HG02981 (cell line): ENCODE data around the gene ENTHD1.
"Not testable (repeated sequence)": the region's sequence is repeated elsewhere in the genome, so short reads cannot be mapped to it uniquely, and the experiment has no call there.

Source experiments
- ATAC-seq: cut with Tn5 transposase; IDR thresholded peaks from one replicate; pipeline ENCODE4 v1.9.1; 2021; ENCODE audit warnings: mild to moderate bottlenecking, moderate library complexity; ENCODE audit not compliant: unreplicated experiment

Gene ENTHD1

DNA sequence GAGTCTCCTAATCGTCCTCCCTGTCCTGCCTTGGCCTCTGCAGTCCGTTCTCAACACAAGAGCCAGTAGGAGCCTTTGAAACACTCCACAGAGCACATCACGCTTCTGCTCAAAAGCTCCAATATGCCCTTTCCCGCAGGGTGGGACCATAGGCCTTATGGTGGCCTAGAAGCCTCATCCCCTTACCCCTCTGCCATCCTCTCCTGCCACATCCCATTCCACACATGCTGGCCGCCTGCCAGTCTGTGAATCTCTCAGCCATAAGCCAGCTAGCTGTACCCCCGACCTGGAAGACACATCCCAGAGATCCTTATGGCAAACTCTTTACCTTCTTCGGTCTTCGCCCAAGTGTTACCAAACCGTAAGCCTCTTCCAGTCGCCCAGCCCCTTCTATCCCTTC is 157.8 kb downstream of the ENTHD1 start:
- ATAC-seq, result no peak

DNA sequence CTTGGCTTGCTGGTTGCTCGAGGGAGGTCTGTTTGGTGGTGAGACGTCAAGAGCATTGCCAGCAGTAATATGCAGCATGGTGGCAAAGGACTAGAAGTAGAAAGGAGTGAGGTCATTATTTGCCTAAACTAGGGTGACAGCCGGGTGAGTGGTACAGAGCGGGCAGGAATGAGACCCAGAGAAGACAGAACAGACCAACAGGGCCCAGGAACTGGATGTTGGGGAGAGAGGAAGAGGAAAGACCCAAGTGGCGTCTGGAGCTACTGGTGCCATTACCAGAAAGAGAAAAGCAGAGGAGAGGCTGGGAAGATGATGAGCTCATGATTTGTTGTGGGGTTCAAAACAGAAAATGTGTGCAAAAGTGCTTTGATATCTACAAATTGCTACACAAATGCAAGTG is 158.7 kb downstream of the ENTHD1 start:
- no peak for ATAC-seq

DNA sequence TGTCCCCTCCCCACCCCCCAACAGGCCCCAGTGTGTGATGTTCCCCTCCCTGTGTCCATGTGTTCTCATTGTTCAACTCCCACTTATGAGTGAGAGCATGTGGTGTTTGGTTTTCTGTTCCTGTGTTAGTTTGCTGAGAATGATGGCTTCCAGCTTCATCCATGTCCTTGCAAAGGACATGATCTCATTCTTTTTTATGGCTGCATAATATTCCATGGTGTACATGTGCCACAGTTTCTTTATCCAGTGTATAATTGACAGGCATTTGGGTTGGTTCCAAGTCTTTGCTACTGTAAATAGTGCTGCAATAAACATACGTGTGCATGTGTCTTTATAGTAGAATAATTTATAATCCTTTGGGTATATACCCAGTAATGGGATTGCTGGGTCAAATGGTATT is 159.5 kb downstream of the ENTHD1 start:
- ATAC-seq, result not testable (repeated sequence)

DNA sequence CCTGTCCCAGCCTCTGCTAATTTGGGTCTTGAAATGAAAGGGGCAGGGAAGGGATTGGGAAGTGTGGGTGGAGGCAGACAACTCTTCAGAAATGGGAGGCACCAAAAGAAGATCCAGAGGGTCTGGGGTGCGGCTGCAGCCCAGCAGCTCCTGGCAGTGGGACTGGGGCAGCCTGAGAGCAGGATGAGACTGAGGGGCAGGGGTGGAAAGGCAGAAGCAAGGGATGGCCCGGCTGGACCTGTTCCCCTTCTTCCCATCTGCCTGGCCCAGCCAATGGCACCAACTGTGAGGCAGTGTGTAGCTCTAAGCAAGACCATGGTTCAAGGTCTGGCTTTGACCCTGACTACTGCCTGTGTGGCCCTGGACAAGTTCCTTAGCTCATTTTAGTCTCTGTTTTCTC is 160.4 kb downstream of the ENTHD1 start:
- ATAC-seq, result no peak

DNA sequence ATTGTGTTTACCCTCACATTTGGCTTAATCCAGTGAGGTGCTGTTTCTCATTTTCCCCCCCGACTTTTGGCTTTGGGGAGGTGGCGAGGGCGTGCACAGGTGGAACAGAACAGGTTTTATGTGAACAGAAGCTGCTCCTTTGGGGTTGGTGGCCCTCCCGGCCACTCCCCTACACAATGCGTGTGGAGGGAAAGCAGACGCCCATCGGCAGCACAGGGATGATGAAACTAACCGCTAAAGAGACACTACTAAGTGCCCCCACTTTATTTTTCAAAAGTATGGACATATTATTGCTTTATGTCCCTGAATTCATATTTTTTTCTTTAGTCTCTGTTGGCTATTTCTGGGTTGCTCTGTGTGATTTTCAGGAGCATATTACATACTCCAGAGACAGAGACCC is 160.9 kb downstream of the ENTHD1 start:
- no peak for ATAC-seq

DNA sequence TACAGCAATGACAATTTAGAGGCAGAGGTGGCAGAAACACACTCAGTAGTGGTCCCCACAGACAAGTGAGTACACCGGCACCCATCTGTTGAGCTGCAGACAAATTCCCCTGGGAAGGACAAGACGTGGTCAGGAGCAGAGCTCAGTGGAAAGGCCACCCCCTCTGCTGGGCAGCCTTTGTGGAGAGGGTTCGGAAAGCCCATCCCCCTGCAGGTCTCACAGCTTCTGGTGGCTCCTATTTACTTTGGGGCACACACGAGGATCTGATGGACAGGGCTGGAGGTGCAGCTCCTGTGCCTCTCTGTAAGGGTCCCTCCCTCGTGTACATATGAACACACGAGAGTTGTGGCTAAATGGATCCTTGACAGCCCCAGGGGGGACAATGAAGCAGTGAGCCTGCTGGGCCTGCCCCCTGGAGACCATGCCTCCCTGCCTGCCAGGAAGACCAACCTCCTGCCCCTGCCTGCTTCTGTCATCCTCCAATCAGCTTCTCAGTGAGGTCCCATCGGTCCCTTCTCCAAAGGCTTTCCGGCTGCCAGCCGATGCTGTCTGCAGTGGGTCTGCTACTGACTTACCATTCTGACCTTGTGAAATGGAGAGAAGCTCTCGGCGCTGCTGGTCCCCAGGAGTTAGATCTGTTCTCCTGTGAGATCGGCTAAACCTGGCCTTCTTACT is 161.5 kb downstream of the ENTHD1 start:
- ATAC-seq, result no peak

DNA sequence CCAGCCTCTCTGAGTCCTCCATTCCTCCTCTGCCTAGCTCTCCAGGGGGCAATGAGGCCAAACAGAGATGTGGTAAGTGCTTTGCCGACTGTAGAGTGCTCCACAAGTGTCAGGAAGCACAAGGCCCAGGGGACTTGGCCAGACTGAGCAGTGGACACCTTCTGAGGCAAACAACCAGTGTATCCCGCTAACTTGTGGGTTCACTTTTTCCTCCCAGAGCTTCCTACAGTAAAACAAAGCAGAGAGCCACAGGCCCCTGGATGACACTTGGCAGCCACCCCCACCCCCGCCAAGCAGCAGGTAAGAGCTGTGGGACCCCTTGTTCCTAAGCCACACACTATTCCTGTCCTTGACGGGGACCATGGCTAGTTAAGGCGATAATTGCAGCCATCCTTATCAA is 162.1 kb downstream of the ENTHD1 start:
- ATAC-seq, result no peak

DNA sequence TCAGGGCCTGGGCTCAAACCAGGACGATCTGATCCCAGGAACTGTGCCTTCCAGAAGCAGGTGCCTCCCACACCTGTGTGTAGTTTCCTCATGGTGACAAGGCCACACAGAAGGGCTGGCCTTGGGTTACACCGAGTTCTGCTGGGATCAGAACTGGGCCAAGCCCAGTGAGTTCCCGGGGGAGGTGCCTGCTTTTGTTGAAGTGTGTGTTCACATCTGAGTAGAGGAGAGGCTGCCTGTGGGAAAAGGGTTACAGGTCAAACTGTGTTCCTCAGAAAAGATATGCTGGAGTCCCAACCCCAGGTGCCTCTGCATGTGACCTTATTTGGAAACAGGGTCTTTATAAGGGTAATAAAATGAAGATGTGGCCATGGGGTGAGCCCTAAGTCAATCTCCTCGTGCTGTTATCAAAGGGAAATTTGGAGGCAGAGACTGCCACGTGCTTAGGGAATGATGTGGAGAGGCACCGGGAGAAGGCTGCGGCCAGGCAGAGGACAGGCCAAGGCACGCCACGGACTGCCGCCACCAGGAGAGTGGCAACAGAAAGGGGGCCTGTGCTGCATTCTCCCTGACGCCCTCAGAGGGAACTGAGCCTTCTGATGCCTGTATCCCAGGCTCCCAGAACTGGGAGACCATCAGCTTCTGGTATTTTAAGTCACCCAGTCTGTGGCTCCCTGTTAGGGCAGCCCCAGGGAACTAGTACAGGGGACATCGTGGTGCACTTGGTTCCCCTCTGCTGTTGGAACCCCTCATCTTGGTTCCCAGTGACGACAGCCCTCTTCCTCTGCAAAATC is 164.2 kb downstream of the ENTHD1 start:
- no peak for ATAC-seq

DNA sequence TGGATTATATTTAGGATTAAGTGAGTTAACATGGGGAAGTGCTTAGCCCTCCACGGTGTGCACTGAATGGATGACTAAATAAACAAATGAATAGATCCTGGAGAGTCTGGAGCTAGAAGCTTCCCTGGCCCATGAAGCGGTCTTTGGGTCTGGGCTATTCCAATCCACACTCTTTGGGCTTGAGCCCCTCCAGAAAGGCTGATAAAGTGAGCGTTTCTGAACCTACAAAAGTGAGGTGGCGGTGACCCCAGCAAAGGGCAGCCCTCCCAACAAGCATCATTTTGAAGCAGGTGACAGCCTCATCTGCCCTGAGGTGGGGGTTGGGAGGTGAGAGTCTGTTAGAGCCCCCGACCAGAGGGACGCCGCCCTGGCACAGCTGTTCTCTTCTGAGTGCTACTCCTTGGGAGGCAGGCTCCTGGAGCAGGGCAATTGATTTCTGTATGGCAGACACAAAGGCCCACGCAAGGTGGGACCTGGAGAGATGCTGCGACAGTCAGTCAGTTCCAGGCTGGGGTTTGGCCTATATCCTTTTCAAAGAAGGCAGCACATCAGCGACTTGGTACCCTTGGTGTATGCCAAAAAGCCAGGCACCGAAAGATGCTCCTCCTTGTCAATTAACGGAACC is 165.2 kb downstream of the ENTHD1 start:
- ATAC-seq, result no peak

DNA sequence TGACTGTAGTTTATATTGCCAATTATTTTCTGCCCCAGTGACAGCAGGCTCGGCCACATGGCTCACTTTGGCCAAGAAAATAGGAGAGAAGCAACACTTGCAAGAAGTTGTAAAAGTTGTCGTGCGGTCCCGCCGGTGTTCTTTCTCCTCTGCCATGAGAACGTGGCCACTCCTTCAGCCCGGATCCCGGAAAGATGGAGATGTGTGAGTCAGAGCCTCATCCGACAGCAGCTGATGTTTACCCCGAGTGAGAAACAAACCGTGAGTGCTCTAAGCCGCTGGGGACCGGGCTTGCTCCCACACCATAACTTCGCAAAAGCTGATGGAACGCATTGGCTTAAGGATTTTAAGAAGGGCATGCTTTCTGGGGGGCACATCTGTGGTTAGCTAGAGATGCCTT is 166.0 kb downstream of the ENTHD1 start:
- no peak for ATAC-seq

DNA sequence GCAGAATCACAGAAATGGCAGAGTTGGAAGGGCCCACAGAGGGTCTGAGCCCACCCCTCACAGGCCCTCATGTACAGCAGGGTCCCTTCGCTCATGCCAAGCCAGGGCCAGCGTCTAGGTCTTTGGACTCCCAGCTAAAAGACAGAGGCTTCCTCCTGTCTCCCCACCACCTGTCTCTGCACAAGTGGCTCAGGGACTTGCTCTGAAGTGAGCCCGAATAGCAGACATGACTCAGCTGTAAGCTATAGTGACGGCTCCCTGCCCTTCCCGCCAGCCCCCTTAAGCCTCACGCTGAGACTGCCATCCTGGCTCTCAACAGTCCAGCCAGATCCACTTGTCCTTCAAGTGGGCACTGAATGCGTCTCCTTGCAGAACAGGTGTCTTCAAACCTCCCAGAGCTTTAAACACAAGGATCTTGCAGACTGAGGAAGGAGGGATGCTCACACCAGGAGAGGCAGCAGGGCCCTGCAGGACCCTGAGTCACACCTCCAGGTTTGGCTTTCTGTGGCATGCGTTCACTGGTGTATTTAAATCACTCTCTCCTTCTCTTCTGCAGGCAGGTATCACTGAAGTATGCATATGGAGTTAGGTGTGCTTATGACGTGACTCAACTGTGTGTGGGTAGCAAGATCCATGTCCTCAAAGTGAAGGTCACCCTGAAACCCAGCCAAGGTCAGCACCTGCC is 168.1 kb downstream of the ENTHD1 start:
- no peak for ATAC-seq

DNA sequence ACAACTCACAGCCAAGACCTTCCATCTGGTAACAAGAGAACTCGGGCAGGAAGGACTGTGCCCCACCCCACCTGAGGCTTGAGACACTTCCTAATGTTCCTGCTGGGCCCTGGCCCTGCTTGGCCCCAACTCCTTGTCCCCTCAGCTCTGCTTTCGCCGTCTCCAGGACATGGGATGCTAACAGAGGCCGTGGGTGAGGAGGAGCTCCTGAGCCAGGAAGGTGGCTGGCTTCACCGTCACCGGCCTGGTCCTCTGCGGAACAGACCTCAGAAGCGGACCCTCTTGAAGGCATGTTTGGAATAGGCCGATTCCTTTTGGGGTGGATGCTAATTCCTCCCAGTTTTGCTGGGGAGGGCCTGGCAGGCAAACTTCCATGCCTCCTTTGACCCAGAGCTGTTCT is 168.7 kb downstream of the ENTHD1 start:
- no peak for ATAC-seq

DNA sequence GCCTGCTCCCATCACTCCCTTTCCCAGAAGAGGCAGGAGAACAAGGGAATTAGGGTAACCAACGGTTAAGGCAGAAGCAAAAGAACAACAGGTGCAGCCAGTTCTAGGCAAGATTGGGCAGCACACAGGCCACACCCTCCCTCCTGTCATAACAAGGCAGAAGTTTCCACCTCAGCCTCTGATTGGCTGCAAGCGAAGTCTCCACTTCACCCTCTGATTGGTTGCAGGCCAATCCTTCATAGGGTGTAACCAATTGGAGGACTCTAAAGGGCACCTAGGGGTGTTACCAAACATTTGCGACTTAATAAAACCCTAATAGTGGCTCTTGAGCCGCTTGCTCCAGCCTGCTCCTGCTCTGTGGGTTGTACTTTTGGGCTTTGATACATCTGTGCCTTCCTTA is 169.2 kb downstream of the ENTHD1 start:
- ATAC-seq, result no peak

DNA sequence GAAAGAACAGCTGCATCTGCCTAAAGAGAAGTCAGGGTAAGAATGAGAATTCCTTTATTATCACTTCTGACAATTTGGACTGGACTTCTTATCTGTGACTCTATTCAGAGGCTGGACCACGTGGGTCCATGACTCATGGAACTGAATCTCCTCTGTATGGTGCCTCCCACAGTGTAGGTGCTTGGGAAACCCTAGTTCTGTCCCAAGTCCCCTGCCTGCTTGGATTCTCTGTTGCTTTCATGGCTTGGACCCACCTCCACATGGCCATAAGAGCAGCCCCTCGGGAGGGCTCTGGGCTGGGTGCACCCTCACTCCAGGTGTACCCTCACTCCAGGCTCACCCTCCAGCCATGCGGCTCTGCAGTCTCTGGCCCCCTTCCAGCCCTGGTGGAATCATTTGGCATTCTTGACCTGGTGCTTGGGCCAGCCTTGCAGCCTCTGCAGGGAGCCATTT is 169.6 kb downstream of the ENTHD1 start:
- ATAC-seq, result no peak

DNA sequence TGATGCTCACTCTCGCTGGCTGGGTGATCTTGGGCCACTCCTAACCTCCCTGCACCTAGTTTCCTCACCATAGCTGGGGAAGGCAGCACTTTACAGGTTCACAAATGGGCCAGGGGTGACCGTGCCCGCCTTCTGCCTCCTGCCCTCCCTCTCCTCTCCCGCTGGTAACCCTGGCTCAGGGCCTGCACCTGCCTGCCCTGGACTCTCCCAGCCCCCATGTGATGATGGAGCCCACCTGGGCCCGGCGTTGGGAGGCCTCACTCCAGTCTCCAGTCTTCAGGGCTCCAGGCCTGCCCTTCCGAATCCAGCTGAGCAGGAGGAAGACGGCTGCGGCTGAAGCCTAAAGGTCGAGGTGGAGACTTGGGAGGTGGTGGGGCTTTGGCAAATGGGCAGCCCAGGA is 170.1 kb downstream of the ENTHD1 start:
- ATAC-seq, result no peak

DNA sequence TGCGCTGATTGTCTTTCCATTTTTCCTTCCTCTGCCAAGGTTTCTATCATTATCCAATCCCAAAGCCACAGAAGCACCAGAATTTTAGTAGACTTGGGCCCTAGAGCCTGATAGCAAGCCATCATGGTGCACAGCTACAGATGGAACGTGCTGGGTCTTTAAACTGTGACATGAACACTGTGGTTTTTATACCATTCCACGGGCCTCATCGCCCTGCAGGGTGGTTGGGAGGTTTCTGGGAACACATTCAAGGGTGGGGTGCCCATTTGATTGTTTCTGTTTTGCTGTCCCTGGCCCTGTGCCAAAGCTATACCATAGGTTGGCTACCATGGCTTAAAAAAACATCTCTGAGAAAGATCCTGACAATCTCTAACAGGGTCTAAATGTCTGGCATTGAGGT is 171.1 kb downstream of the ENTHD1 start:
- ATAC-seq, result no peak

DNA sequence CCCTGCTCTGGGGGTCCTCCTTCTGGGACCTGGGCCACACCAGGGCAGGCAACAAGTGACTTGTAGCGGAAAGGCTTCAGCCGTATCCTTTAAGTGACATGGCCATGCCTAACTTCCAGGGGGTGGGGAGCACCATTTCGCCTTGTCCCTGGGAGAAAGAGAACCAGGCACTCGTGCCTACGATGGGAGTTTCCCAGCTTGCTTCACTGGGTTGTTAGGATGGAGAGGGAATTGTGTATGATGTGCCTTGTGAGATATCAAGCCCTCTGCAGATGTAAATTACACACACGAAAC is 171.6 kb downstream of the ENTHD1 start:
- ATAC-seq, result no peak

DNA sequence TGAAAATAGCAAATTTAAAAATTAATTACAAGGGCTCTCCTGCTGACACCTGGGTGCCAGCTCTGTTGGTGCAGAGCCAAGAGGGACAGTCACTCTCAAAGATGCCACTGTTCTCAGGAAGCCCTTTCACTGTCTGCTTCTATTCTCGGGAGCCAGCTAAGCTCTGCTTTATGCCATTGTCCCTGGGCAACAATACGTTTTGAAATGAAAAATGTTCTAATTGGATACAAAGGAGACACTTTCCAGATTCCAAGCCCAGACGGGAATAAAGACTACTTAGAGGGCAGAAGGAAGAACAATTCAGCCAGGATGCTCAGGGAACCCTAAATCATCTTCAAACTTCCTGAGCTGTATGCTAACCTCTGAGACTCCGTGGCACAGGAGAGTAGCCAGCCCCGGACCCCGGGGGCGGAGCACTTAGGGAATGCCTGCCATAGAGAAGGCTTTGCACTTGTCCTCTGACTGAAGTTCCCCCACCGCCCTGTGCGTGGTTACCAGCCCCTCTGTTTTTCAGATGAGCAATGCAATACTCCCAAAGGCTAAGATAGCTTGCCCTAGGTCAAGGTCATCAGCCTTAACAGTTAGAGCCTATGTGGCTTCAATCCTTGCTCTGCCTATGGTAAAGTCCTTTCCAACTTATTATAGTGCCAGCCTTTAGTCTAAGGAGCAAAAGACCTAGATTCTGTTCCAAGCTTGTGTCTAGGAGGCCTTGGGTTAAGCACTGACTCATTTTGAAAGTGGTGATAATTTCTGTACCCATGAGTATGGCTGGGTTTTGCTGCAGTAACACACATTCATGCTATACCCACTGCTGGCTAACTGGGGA is 172.1 kb downstream of the ENTHD1 start:
- ATAC-seq, result no peak

DNA sequence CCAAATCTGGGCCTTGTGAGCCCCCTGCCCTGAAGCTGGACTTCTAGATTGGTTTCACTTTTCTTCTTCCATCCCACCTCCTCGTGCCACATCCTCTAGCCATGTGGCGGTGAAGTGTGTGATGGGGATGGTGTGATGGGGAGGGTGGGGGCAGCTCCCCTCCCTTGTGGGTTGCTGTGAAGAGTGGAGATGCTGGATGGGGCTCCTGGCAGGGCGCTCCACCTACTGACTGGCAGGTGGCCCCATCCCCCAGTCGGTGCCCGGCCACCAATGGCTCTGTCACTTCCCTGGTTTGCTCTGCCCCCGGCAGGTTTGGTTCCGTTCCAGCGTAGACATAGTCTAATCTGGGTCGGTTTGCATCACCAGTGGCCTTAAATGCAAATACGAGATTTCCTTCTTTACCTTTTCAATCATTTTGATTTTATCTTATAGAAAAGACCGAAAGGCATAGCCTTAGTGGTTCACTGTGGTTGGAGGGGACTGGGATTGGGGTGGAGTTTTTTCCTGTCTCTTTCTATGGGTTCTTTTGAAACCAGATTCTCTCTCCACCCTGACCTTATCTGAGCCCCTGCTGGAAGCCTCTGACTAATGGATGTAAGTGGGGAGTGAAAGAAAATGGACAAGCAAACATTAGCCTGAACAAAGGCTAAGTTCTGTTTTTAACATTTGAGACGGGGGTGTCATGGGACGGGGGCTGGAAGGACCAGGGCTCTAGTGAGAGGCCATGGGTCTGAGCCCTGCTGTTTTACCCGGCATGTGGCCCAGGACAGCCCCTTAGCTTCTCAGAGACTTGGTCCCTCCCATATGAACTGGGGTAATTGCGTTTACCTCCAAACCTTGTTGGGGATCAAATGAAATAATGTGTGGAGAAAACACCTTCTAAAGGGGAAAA is 173.8 kb downstream of the ENTHD1 start:
- ATAC-seq, result no peak

DNA sequence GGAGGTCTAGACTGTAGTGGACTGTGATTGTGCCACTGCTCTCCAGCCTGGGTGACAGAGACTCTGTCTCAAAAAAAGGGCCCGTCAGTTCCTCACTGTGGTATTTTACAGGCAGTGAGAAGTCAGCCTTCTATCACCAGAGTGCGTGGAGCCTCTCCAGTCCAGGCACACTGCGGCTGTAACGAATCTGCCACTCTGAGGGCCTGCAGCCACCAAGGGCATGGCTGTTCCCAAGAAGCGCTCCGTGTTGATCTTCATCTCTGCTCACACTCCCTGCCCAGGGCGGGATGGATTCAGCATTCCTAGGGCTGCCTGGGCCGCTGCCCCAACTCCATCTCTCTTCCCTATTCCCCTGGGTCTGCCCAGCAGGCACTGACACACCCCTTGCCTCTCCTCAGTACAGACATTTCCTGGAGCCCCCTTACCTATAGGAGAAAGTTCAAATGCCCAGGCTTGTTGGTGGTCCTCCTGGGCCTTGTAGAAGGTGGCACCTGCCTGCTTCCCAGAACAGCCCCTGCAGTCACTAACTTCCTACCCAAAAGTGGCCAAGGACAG is 174.6 kb downstream of the ENTHD1 start:
- no peak for ATAC-seq
